ENCODE results near the gene SORCS2. TPM values are rescaled to one million over a fixed set of nuclear protein-coding genes. Genes with fewer than 3 reads are reported as not detected.
A peak's percentile ranks its signal among the peaks of the same experiment; 100 is the strongest.

The SORCS2 gene
- polyA plus RNA-seq, 3 donors = 0.46 to 0.55 TPM; not detected in 1

- Mint-ChIP-seq H3K36me3 (peaks cover 0 to 3% of the 10 kb centered on the region in 2 donors), H3K27ac (peak overlapping the region in 3 of 7 donors; percentile 21 to 60 (median 22)), H3K9me3 (peaks cover 0 to 9% (median 1%) of the 10 kb centered on the region in 7 donors), H3K27me3 (ENCODE audit: low read depth in 3 of 3) (peaks cover 6 to 15% (median 14%) of the 10 kb centered on the region in 3 donors), H3K4me3 (no peak overlapping the region), H3K4me1 (peaks cover 31% of the 10 kb centered on the region)
- TF ChIP-seq CTCF (IDR thresholded peaks at IDR 0.05) = no peak
- H3K4me2 ChIP-seq (replicated peaks; ENCODE audit: extremely low read depth, low read length, poor library complexity, severe bottlenecking) = no peak overlapping the region
- DNase-seq = no peak
- no peak overlapping the region for H3K9ac ChIP-seq (ENCODE audit: insufficient read depth, low read length, poor library complexity, severe bottlenecking)
- WGBS (ENCODE audit: insufficient coverage) = 39% methylated on average over 3 of the region's 4 CpGs
- no peaks in the 10 kb centered on the region for H4K20me1 ChIP-seq (ENCODE audit: insufficient read depth, low read length)
- peaks cover 25 to 27% of the 10 kb centered on the region in 2 donors for H3K4me1 ChIP-seq (ENCODE audit: control insufficient read depth in 1 of 2, insufficient read depth in 2 of 2, low read length in 2 of 2)
- no peaks in the 10 kb centered on the region for H3K36me3 ChIP-seq (replicated peaks in 1 of 2; ENCODE audit: control insufficient read depth in 1 of 2, insufficient read depth in 2 of 2, low read length in 2 of 2)
- H3K79me2 ChIP-seq (ENCODE audit: insufficient read depth, low read length) = no peaks in the 10 kb centered on the region
- H3K27me3 ChIP-seq (ENCODE audit: control insufficient read depth in 2 of 2, insufficient read depth in 2 of 2, low read length in 2 of 2) = no peaks in the 10 kb centered on the region
- H3K27ac ChIP-seq (ENCODE audit: low read depth in 1 of 2, low read length in 2 of 2) = no peak overlapping the region
- intact Hi-C loops (cut with micrococcal nuclease) = no loop called here
- H2AFZ ChIP-seq (ENCODE audit: insufficient read depth, low read depth, low read length, poor library complexity, severe bottlenecking) = no peak overlapping the region
- H3K4me3 ChIP-seq (replicated peaks in 1 of 3; ENCODE audit: low read depth in 2 of 3, low read length in 3 of 3) = no peak overlapping the region
- no peaks in the 10 kb centered on the region for H3K9me3 ChIP-seq (replicated peaks in 1 of 2; ENCODE audit: control insufficient read depth in 1 of 2, insufficient read depth in 1 of 2, low read length in 2 of 2)
Measured at GRCh38 chr4:7676398-7676922, 484.1 kb downstream of the SORCS2 start.

- Histone ChIP-seq H3K4me2 (replicated peaks; ENCODE audit: extremely low read depth, low read length, poor library complexity, severe bottlenecking) (no peak overlapping the region), H4K20me1 (ENCODE audit: insufficient read depth, low read length) (no peaks in the 10 kb centered on the region), H3K9ac (ENCODE audit: insufficient read depth, low read length, poor library complexity, severe bottlenecking) (no peak overlapping the region), H3K27me3 (ENCODE audit: control insufficient read depth in 2 of 2, insufficient read depth in 2 of 2, low read length in 2 of 2) (no peaks in the 10 kb centered on the region), H3K36me3 (replicated peaks in 1 of 2; ENCODE audit: control insufficient read depth in 1 of 2, insufficient read depth in 2 of 2, low read length in 2 of 2) (no peaks in the 10 kb centered on the region), H2AFZ (ENCODE audit: insufficient read depth, low read depth, low read length, poor library complexity, severe bottlenecking) (no peak overlapping the region), H3K4me1 (ENCODE audit: control insufficient read depth in 1 of 2, insufficient read depth in 2 of 2, low read length in 2 of 2) (peaks cover 25 to 27% of the 10 kb centered on the region in 2 donors), H3K4me3 (replicated peaks in 1 of 3; ENCODE audit: low read depth in 2 of 3, low read length in 3 of 3) (no peak overlapping the region), H3K79me2 (ENCODE audit: insufficient read depth, low read length) (no peaks in the 10 kb centered on the region), H3K27ac (ENCODE audit: low read depth in 1 of 2, low read length in 2 of 2) (no peak overlapping the region), H3K9me3 (replicated peaks in 1 of 2; ENCODE audit: control insufficient read depth in 1 of 2, insufficient read depth in 1 of 2, low read length in 2 of 2) (peaks cover 0 to 2% of the 10 kb centered on the region in 2 donors)
- H3K27me3 Mint-ChIP-seq (ENCODE audit: low read depth in 3 of 3) = peaks cover 6 to 16% (median 15%) of the 10 kb centered on the region in 3 donors
- H3K4me3 Mint-ChIP-seq = no peak overlapping the region
- no peak for TF ChIP-seq CTCF (IDR thresholded peaks at IDR 0.05)
- peaks cover 0 to 6% (median 0%) of the 10 kb centered on the region in 7 donors for H3K9me3 Mint-ChIP-seq
- intact Hi-C loops (cut with micrococcal nuclease) = no loop called here
- 92% methylated on average over 15 of the region's 15 CpGs for WGBS (ENCODE audit: insufficient coverage)
- DNase-seq = no peak
- H3K27ac Mint-ChIP-seq = peak overlapping the region in 1 of 7 donors; percentile 60
- peaks cover 0 to 3% of the 10 kb centered on the region in 2 donors for H3K36me3 Mint-ChIP-seq
- H3K4me1 Mint-ChIP-seq = peaks cover 31% of the 10 kb centered on the region
Measured at GRCh38 chr4:7677086-7677485, 484.7 kb downstream of the SORCS2 start.

Measured in CD14-positive monocyte (primary cell).